ENCODE measurements around the gene NTHL1. TPM values are rescaled to one million over a fixed set of nuclear protein-coding genes. Genes with fewer than 3 reads are reported as not detected.

The NTHL1 gene
- total RNA-seq, 1 donor from 2014 or later = 50.7 TPM

DNA sequence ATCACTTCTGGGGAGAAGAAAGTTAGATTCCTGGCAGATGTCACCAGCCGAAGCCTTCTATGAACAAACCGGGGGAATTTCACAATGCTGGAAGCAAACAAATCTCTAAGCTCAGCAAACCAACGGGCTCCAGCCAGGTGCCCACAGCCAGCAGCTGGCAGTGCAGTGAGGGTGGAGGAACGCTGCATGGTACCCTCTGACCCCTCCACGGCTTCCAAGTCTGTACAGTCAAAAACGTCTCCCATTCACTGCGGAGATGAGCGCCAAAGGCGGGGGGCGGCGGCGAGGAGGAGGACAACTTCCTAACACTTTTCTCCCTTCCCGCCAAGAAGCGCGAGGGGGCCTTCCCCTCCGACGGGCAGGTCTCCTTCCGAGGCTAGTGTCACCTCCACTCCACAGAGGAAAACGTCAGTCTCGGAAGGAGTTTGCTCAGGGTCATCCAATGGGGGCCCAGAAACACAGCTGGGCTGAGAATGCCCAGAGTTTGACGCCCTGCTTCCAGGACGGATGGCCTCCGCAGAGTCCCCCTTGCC, 38.9 kb downstream of the NTHL1 start:
- TF ChIP-seq, protein P1, sequence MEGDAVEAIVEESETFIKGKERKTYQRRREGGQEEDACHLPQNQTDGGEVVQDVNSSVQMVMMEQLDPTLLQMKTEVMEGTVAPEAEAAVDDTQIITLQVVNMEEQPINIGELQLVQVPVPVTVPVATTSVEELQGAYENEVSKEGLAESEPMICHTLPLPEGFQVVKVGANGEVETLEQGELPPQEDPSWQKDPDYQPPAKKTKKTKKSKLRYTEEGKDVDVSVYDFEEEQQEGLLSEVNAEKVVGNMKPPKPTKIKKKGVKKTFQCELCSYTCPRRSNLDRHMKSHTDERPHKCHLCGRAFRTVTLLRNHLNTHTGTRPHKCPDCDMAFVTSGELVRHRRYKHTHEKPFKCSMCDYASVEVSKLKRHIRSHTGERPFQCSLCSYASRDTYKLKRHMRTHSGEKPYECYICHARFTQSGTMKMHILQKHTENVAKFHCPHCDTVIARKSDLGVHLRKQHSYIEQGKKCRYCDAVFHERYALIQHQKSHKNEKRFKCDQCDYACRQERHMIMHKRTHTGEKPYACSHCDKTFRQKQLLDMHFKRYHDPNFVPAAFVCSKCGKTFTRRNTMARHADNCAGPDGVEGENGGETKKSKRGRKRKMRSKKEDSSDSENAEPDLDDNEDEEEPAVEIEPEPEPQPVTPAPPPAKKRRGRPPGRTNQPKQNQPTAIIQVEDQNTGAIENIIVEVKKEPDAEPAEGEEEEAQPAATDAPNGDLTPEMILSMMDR (conservative IDR thresholded peaks at IDR 0.05) = no peak
- peaks cover 25% of the 10 kb centered on the region for H3K4me1 Mint-ChIP-seq
- DNase-seq (ENCODE audit: low read depth, low spot score) = no peak
- no peaks in the 10 kb centered on the region for H3K36me3 Mint-ChIP-seq (ENCODE audit: low read depth)
- no peaks in the 10 kb centered on the region for H3K27me3 Mint-ChIP-seq (ENCODE audit: low read depth)
- peak overlapping the region; percentile 88 for H3K4me3 Mint-ChIP-seq
- peak overlapping the region; percentile 75 for H3K27ac Mint-ChIP-seq (ENCODE audit: unreplicated experiment)
- H3K9me3 Mint-ChIP-seq = no peaks in the 10 kb centered on the region

DNA sequence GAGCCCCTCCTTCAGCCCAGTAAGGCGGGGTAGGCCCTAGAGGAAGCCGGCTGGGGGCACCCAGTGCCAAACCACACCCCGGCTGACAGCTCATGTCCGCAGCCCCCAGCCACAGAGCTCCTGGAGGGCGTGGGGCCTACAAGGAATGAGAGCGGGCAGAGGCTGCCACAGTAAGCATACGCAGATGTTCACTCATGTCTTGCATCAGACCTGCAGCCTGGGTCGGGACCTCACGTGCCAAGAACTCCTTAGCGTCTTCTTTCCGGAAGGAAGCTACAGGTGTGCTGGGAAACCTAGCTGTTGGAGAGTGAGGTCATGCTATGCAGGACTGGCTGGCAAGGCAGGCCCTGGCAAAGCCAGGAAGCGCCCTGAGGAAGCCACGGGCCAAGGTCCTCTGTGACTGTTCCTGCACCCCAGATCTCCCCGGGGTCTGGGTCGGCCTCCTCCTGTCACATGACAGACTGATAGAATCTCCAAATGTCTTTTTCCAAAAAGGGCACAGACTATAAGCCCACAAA, 39.6 kb downstream of the NTHL1 start:
- no peak overlapping the region for H3K27ac Mint-ChIP-seq (ENCODE audit: unreplicated experiment)
- no peaks in the 10 kb centered on the region for H3K9me3 Mint-ChIP-seq
- no peaks in the 10 kb centered on the region for H3K36me3 Mint-ChIP-seq (ENCODE audit: low read depth)
- no peaks in the 10 kb centered on the region for H3K27me3 Mint-ChIP-seq (ENCODE audit: low read depth)
- H3K4me3 Mint-ChIP-seq = peak overlapping the region; percentile 88
- peaks cover 25% of the 10 kb centered on the region for H3K4me1 Mint-ChIP-seq
- TF ChIP-seq, protein P1 (conservative IDR thresholded peaks at IDR 0.05) = no peak
- DNase-seq (ENCODE audit: low read depth, low spot score) = no peak

GRCh38 chr16:2007081-2007836, 40.4 kb downstream of the NTHL1 start:
- no peaks in the 10 kb centered on the region for H3K36me3 Mint-ChIP-seq (ENCODE audit: low read depth)
- H3K27me3 Mint-ChIP-seq (ENCODE audit: low read depth) = no peaks in the 10 kb centered on the region
- no peaks in the 10 kb centered on the region for H3K9me3 Mint-ChIP-seq
- TF ChIP-seq, protein P1 (conservative IDR thresholded peaks at IDR 0.05) = no peak
- peak overlapping the region; percentile 91 for H3K27ac Mint-ChIP-seq (ENCODE audit: unreplicated experiment)
- no peak for DNase-seq (ENCODE audit: low read depth, low spot score)
- H3K4me3 Mint-ChIP-seq = peak overlapping the region; percentile 88
- peaks cover 25% of the 10 kb centered on the region for H3K4me1 Mint-ChIP-seq

DNA sequence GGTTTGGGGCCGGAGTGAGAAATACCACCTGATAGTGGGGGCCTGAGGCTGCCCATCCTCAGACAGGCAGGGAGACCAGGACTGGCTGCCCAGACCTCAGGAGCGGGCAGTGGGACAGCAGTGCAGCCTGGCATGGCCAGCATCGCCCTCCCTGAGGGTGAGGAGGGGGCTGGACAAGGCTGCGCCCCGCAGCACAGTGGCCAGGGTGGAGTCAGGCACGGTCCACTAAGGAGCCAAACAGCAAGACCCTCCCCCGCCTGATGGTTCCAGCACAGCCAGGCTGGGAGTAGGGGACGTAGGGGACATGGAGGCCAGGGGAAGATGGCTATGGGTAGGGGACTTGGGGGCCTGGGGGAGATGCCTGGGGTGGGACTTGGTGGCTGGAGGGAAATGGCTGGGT, 41.3 kb downstream of the NTHL1 start:
- Mint-ChIP-seq H3K9me3 (no peaks in the 10 kb centered on the region), H3K4me1 (peaks cover 25% of the 10 kb centered on the region), H3K27me3 (ENCODE audit: low read depth) (no peaks in the 10 kb centered on the region), H3K27ac (ENCODE audit: unreplicated experiment) (no peak overlapping the region), H3K4me3 (peak overlapping the region; percentile 81), H3K36me3 (ENCODE audit: low read depth) (no peaks in the 10 kb centered on the region)
- no peak for DNase-seq (ENCODE audit: low read depth, low spot score)
- TF ChIP-seq, protein P1 (conservative IDR thresholded peaks at IDR 0.05) = no peak

DNA sequence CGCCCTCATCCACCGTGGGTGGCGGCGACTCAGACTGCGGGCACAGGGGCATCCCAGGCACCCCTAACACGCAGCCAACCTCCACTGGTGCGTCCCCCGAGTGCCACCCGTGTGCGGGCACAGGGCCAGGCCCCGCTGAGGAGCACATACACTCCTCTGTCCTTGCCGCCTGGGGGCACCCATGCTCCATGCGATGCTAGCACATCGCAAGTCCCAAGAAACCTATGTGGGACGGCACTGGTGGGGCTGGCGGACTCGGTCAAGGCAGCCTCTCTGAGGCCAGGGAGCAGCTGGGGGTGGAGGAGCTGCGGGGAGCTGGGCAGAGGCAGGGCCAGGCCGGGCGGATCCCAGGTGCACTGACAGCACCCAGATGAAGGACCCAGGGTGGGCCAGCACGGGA, 42.0 kb downstream of the NTHL1 start:
- no peak for DNase-seq (ENCODE audit: low read depth, low spot score)
- Mint-ChIP-seq H3K27me3 (ENCODE audit: low read depth) (no peaks in the 10 kb centered on the region), H3K4me3 (peak overlapping the region; percentile 81), H3K27ac (ENCODE audit: unreplicated experiment) (no peak overlapping the region), H3K9me3 (no peaks in the 10 kb centered on the region), H3K4me1 (peaks cover 25% of the 10 kb centered on the region), H3K36me3 (ENCODE audit: low read depth) (no peaks in the 10 kb centered on the region)
- TF ChIP-seq, protein P1 (conservative IDR thresholded peaks at IDR 0.05) = no peak

Measured in neural crest cell (in vitro differentiated cells).